Tibial nerve (tissue), 3 donors: ENCODE results near the gene MGMT.

ENCODE experiments used
- CTCF ChIP-seq, 5 experiments: fragments of 200-600 bp in 3 of 5; fragments of 450-650 bp in 2 of 5; sonication (generic) in 3 of 5; IDR thresholded peaks; one replicate each; pipeline ENCODE4 v1.5.1; 2016 to 2019; ENCODE audit warnings: antibody characterized with exemption in 5 of 5, mild to moderate bottlenecking in 3 of 5, moderate library complexity in 2 of 5
- POLR2A ChIP-seq, 2 donors: fragments of 450-650 bp; IDR thresholded peaks; one replicate each; pipeline ENCODE4 v1.6.1; 2017; ENCODE audit warnings: antibody characterized with exemption in 2 of 2, mild to moderate bottlenecking in 2 of 2, moderate library complexity in 2 of 2

- no peak for TF ChIP-seq CTCF (IDR thresholded peaks at IDR 0.05)
- no peak for TF ChIP-seq POLR2A (IDR thresholded peaks at IDR 0.05)
These were observed 251.7 kb downstream of the MGMT start for GRCh38 chr10:129718548-129719414.
